GM18858 (cell line): ENCODE measurements around the gene LONP2.

Source experiments
- ATAC-seq: cut with Tn5 transposase; IDR thresholded peaks from one replicate; pipeline ENCODE4 v1.9.1; 2021; ENCODE audit not compliant: unreplicated experiment

The LONP2 gene

GRCh38 chr16:48244080-48244862 is at the start of gene LONP2:
Gene LONP2 (plus strand): TSS chr16:48244300. CDS start chr16:48244389, 89 bp downstream.
- ATAC-seq: peak; percentile 89

GRCh38 chr16:48194828-48195556 is 49.1 kb upstream of the LONP2 start:
- no peak for ATAC-seq

- no peak for ATAC-seq
These were observed 46.8 kb upstream of the LONP2 start for GRCh38 chr16:48197294-48197693.

GRCh38 chr16:48201515-48202201 is 42.4 kb upstream of the LONP2 start:
- ATAC-seq: no peak

GRCh38 chr16:48203974-48204824 is 39.9 kb upstream of the LONP2 start:
- no peak for ATAC-seq

- ATAC-seq: no peak
These were observed 39.3 kb upstream of the LONP2 start for GRCh38 chr16:48204825-48205151.

- no peak for ATAC-seq
These were observed 37.4 kb upstream of the LONP2 start for GRCh38 chr16:48206594-48207242.

GRCh38 chr16:48210747-48211146 is 33.4 kb upstream of the LONP2 start:
- ATAC-seq: no peak

- no peak for ATAC-seq
These were observed 32.1 kb upstream of the LONP2 start for GRCh38 chr16:48212033-48212432.

GRCh38 chr16:48215738-48216137 is 28.4 kb upstream of the LONP2 start:
- no peak for ATAC-seq

GRCh38 chr16:48217708-48218107 is 26.4 kb upstream of the LONP2 start:
- no peak for ATAC-seq

GRCh38 chr16:48218473-48218872 is 25.6 kb upstream of the LONP2 start:
- ATAC-seq: no peak

GRCh38 chr16:48220891-48221290 is 23.2 kb upstream of the LONP2 start:
- no peak for ATAC-seq

- ATAC-seq: no peak
These were observed 20.6 kb upstream of the LONP2 start for GRCh38 chr16:48223490-48223889.

GRCh38 chr16:48225456-48225855 is 18.6 kb upstream of the LONP2 start:
- no peak for ATAC-seq

- no peak for ATAC-seq
These were observed 12.2 kb upstream of the LONP2 start for GRCh38 chr16:48231727-48232492.

- no peak for ATAC-seq
These were observed 11.5 kb upstream of the LONP2 start for GRCh38 chr16:48232493-48233040.

- ATAC-seq: no peak
These were observed 9.5 kb upstream of the LONP2 start for GRCh38 chr16:48234630-48235029.

- ATAC-seq: no peak
These were observed 9.0 kb upstream of the LONP2 start for GRCh38 chr16:48235058-48235555.
